Coronary artery (tissue), 2 donors: ENCODE data around the gene DOK6.

Source experiments
- DNase-seq: peaks from one replicate; pipeline ENCODE4 v3.0.0-alpha.2; 2017; ENCODE audit warnings: low spot score
- H3K27ac ChIP-seq, 2 donors: fragments of 200-600 bp; sonication (generic); one replicate each; pipeline ENCODE4 v1.5.1; 2016 to 2019
- H3K4me3 ChIP-seq: fragments of 200-600 bp; sonication (generic); 2 replicates; pipeline ENCODE4 v1.5.1; 2016; ENCODE audit warnings: mild to moderate bottlenecking, moderate library complexity
- CTCF ChIP-seq: fragments of 200-600 bp; sonication (generic); IDR thresholded peaks from one replicate; pipeline ENCODE4 v1.5.1; 2019; ENCODE audit warnings: antibody characterized with exemption

Gene DOK6

GRCh38 chr18:69491576-69491975, 90.9 kb downstream of the DOK6 start:
- TF ChIP-seq CTCF = no peak
- H3K27ac ChIP-seq = no peak overlapping the region
- no peak overlapping the region for H3K4me3 ChIP-seq
- no peak for DNase-seq

GRCh38 chr18:69492861-69493260, 92.2 kb downstream of the DOK6 start:
- no peak overlapping the region for H3K27ac ChIP-seq
- no peak for TF ChIP-seq CTCF
- no peak overlapping the region for H3K4me3 ChIP-seq
- no peak for DNase-seq

- no peak for DNase-seq
- H3K4me3 ChIP-seq = no peak overlapping the region
- no peak for TF ChIP-seq CTCF
- H3K27ac ChIP-seq = no peak overlapping the region
These were observed 94.2 kb downstream of the DOK6 start for GRCh38 chr18:69494841-69495240.

GRCh38 chr18:69495338-69495737, 94.7 kb downstream of the DOK6 start:
- no peak for TF ChIP-seq CTCF
- H3K4me3 ChIP-seq = no peak overlapping the region
- H3K27ac ChIP-seq = no peak overlapping the region
- no peak for DNase-seq

- no peak overlapping the region for H3K27ac ChIP-seq
- no peak for TF ChIP-seq CTCF
- H3K4me3 ChIP-seq = no peak overlapping the region
- DNase-seq = no peak
These were observed 95.3 kb downstream of the DOK6 start for GRCh38 chr18:69495841-69496533.

GRCh38 chr18:69518989-69519388, 118.3 kb downstream of the DOK6 start:
- no peak for DNase-seq
- Histone ChIP-seq H3K27ac (no peak overlapping the region), H3K4me3 (no peak overlapping the region)
- no peak for TF ChIP-seq CTCF

- no peak overlapping the region for H3K27ac ChIP-seq
- DNase-seq = no peak
- no peak overlapping the region for H3K4me3 ChIP-seq
- TF ChIP-seq CTCF = no peak
These were observed 122.9 kb downstream of the DOK6 start for GRCh38 chr18:69523582-69523981.
